Measurements from ENCODE around the gene DNAAF1. TPM values are rescaled to one million over a fixed set of nuclear protein-coding genes. Genes with fewer than 3 reads are reported as not detected.
A peak's percentile ranks its signal among the peaks of the same experiment; 100 is the strongest.

The DNAAF1 gene
- total RNA-seq, 2 experiments from 2014 or later: 0.25 TPM; not detected in 1

DNA sequence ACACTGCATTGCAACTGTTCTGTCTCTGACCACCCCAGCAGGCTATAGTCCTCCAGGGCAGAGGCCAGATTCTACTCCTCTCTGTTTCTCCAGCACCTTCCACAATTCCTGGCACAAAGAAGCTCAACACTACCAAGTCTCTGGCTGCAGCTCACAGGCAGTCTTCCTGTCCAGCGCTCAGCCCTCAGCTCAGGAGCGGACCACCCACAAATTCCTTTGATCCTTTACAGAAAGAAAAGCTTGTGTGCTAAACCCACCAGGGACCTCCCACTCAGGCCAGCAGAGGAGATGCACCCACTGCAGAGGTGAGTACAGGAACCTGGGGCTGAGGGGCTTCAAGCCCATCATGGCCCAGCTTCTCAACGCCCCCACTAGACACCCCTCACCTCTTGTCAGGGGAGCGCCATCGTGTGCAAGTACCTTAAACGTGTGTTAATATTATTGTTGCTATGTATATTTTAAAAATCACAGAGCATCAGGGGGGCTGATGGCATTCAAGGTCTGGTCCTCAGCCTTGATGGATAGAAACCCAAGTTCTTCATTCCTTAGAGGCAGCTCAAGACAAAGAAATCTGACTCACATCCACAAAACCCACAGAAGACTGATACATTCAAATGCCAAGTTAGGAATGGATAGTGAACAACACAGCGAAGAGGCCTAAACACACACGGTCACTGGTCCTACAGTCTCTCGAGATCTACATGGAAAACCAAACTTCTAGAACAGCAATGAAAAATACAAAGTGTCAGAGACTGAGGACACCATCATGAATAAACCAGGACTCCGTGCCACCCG is 8.6 kb upstream of the DNAAF1 start:
- Mint-ChIP-seq H3K4me3 (no peak overlapping the region), H3K27me3 (no peaks in the 10 kb centered on the region), H3K27ac (no peak overlapping the region), H3K9me3 (no peaks in the 10 kb centered on the region), H3K4me1 (peaks cover 28% of the 10 kb centered on the region), H3K36me3 (ENCODE audit: low read depth) (no peaks in the 10 kb centered on the region)
- no peak for DNase-seq
- ChIA-PET CTCF (interaction anchor here (1.0 to 1.9 kb wide), 4 partner anchors 8 to 52 kb away, joined by 3 to 5 read pairs (median 4); partner anchors contain the start of gene TAF1C), POLR2A (interaction anchor here (0.9 kb wide), 1 partner anchor 14 kb away, joined by 3 read pairs; no protein-coding TSS in a partner anchor)

GRCh38 chr16:84137287-84137686 is 7.8 kb upstream of the DNAAF1 start:
- H3K27me3 Mint-ChIP-seq: no peaks in the 10 kb centered on the region
- H3K4me1 Mint-ChIP-seq: peaks cover 30% of the 10 kb centered on the region
- H3K36me3 Mint-ChIP-seq (ENCODE audit: low read depth): no peaks in the 10 kb centered on the region
- H3K27ac Mint-ChIP-seq: no peak overlapping the region
- ChIA-PET POLR2A (interaction anchor here (0.9 kb wide), 1 partner anchor 15 kb away, joined by 3 read pairs; no protein-coding TSS in a partner anchor), CTCF (interaction anchor here (1.0 to 1.1 kb wide), 2 partner anchors 9 to 30 kb away, joined by 4 to 5 read pairs; no protein-coding TSS in a partner anchor)
- H3K9me3 Mint-ChIP-seq: no peaks in the 10 kb centered on the region
- no peak overlapping the region for H3K4me3 Mint-ChIP-seq
- no peak for DNase-seq

DNA sequence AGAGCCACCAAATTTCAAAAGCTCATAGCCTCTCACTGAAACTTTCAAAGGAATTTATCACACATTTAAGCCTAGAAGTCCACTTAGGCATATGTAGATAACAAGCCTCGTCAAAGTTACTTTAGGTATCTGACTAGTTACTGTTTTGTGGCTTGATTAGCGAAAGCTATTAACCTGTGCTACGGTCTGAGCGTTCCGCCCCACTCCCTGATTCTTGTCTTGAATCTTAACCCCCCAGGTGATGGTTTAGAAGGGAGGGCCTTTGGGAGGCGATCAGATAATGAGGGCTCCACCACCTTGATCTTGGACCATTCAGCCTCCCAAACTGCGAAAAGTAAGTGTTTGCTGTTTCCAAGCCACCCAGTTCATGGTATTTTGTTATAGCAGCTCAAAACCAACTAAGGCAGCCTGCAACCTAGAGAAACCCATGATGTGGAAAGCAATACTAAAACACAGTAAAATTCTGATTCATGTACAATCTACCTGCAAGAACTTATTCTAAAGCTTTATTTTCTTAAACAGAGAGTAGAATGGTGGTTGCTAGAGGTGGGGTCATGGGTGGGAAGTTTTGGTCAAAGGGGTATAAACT is 7.2 kb upstream of the DNAAF1 start:
- CTCF ChIA-PET: interaction anchor here (1.0 to 1.1 kb wide), 2 partner anchors 10 to 30 kb away, joined by 4 to 5 read pairs; no protein-coding TSS in a partner anchor
- H3K9me3 Mint-ChIP-seq: no peaks in the 10 kb centered on the region
- no peak overlapping the region for H3K27ac Mint-ChIP-seq

DNA sequence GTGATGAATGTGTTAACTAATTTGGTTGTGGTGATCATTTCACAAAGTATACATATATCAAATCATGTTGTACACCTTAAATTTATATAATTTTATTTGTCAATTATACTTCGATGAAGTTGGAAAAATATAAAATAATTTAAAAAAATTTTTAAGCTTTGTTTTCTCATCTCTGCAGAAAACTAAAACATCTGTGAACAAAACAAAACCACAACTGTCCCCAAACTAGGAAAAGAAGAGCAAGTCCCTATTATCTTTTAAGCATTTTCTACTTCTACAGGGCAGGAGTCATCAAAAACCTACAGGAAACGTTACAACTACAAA is 6.6 kb upstream of the DNAAF1 start:
- Mint-ChIP-seq H3K27me3 (no peaks in the 10 kb centered on the region), H3K9me3 (no peaks in the 10 kb centered on the region), H3K4me3 (no peak overlapping the region), H3K36me3 (ENCODE audit: low read depth) (no peaks in the 10 kb centered on the region), H3K4me1 (peaks cover 34% of the 10 kb centered on the region), H3K27ac (no peak overlapping the region)
- no peak for DNase-seq
- ChIA-PET POLR2A (no interaction called here), CTCF (interaction anchor here (1.0 kb wide), 1 partner anchor 21 kb away, joined by 3 read pairs; the partner anchor contains the start of gene MBTPS1)

More for the DNA sequence above, 7.2 kb upstream of the DNAAF1 start:
- POLR2A ChIA-PET: no interaction called here
- Mint-ChIP-seq H3K36me3 (ENCODE audit: low read depth) (no peaks in the 10 kb centered on the region), H3K27me3 (no peaks in the 10 kb centered on the region), H3K4me1 (peaks cover 30% of the 10 kb centered on the region), H3K4me3 (no peak overlapping the region)
- no peak for DNase-seq

GRCh38 chr16:84138824-84139627 is 6.1 kb upstream of the DNAAF1 start:
- H3K4me3 Mint-ChIP-seq: peak overlapping the region; percentile 2
- CTCF ChIA-PET: interaction anchor here (1.0 kb wide), 1 partner anchor 22 kb away, joined by 3 read pairs; the partner anchor contains the start of gene MBTPS1
- H3K4me1 Mint-ChIP-seq: peaks cover 35% of the 10 kb centered on the region
- no peaks in the 10 kb centered on the region for H3K27me3 Mint-ChIP-seq
- no peaks in the 10 kb centered on the region for H3K36me3 Mint-ChIP-seq (ENCODE audit: low read depth)
- POLR2A ChIA-PET: interaction anchor here (0.5 to 0.6 kb wide), 2 partner anchors 20 to 26 kb away, joined by 4 read pairs; no protein-coding TSS in a partner anchor
- H3K27ac Mint-ChIP-seq: no peak overlapping the region
- H3K9me3 Mint-ChIP-seq: no peaks in the 10 kb centered on the region
- DNase-seq: peak; percentile 39

DNA sequence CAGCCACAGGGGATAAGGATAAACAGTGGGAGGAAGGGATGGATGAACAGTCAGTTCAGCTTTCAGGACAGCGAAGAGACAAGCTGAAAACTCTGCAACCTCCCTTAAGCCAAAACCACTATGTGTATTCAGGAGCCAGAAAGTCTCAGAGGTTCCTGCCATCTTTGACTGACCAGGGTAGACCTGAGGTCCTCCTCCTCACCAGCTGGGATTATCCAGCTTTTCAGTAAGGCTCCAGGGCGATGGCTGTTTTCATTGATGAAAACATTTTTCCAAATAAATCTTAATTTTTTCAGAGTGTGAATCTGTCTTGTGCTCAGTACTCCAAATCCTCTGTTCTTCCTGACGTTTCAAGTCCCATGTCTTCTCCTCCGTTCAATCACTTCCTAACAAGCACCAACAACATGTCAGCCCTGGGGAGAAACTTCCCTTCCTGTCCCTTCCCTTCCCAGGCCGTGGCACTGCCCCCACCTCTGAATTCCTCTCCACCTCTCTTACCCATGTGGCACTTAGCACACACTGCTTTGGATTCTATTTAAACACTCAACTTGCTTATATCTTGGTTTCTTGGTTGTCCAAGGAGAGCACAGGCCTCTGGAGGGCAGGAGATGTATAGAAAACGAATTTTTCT is 5.4 kb upstream of the DNAAF1 start:
- no peak for DNase-seq
- H3K36me3 Mint-ChIP-seq (ENCODE audit: low read depth): no peaks in the 10 kb centered on the region
- no peak overlapping the region for H3K27ac Mint-ChIP-seq
- H3K4me1 Mint-ChIP-seq: peaks cover 39% of the 10 kb centered on the region
- no peaks in the 10 kb centered on the region for H3K27me3 Mint-ChIP-seq
- H3K4me3 Mint-ChIP-seq: no peak overlapping the region
- CTCF ChIA-PET: no interaction called here
- POLR2A ChIA-PET: interaction anchor here (0.5 to 0.6 kb wide), 2 partner anchors 19 to 26 kb away, joined by 4 read pairs; no protein-coding TSS in a partner anchor
- no peaks in the 10 kb centered on the region for H3K9me3 Mint-ChIP-seq

GRCh38 chr16:84141143-84141670 is 3.9 kb upstream of the DNAAF1 start:
- ChIA-PET POLR2A (no interaction called here), CTCF (interaction anchor here (1.3 to 1.4 kb wide), 2 partner anchors 45 to 56 kb away, joined by 3 to 4 read pairs; partner anchors contain the start of gene TAF1C)
- no peak overlapping the region for H3K4me3 Mint-ChIP-seq
- DNase-seq: peak; percentile 33
- no peaks in the 10 kb centered on the region for H3K9me3 Mint-ChIP-seq
- H3K27me3 Mint-ChIP-seq: no peaks in the 10 kb centered on the region
- peaks cover 38% of the 10 kb centered on the region for H3K4me1 Mint-ChIP-seq
- no peak overlapping the region for H3K27ac Mint-ChIP-seq
- H3K36me3 Mint-ChIP-seq (ENCODE audit: low read depth): no peaks in the 10 kb centered on the region

- CTCF ChIA-PET: interaction anchor here (2.3 kb wide), 1 partner anchor 44 kb away, joined by 12 read pairs; the partner anchor contains the start of gene TAF1C
- Mint-ChIP-seq H3K9me3 (no peaks in the 10 kb centered on the region), H3K4me3 (no peak overlapping the region), H3K36me3 (ENCODE audit: low read depth) (no peaks in the 10 kb centered on the region), H3K27me3 (peaks cover 4% of the 10 kb centered on the region), H3K27ac (no peak overlapping the region), H3K4me1 (peaks cover 31% of the 10 kb centered on the region)
- POLR2A ChIA-PET: no interaction called here
- no peak for DNase-seq
These were observed 2.0 kb upstream of the DNAAF1 start for GRCh38 chr16:84143081-84143480.

DNA sequence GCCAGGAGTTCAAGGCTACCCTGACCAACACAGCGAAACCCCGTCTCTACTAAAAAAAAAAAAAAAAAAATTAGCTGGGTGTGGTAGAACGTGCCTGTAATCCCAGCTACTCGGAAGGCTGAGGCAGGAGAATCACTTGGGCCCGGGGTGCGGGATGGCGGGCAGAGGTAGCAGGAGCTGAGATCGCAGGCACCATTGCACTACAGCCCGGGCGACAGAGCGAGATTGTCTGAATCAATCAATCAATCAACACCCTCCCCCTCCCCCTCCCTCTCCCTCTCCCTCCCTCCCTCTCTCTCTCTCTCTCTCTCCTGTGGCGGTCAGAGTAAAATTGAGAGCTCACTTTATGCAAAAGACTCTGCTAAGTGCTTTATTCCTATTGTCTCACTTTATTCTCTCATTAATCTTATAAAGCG is 1.3 kb upstream of the DNAAF1 start:
- Mint-ChIP-seq H3K27me3 (peaks cover 4% of the 10 kb centered on the region), H3K4me3 (peak overlapping the region; percentile 96), H3K36me3 (ENCODE audit: low read depth) (no peaks in the 10 kb centered on the region), H3K27ac (peak overlapping the region; percentile 80), H3K9me3 (no peaks in the 10 kb centered on the region), H3K4me1 (peaks cover 26% of the 10 kb centered on the region)
- CTCF ChIA-PET: interaction anchor here (0.6 to 2.3 kb wide), 2 partner anchors 43 to 168 kb away, joined by 3 to 12 read pairs; partner anchors contain the start of gene TAF1C
- POLR2A ChIA-PET: no interaction called here
- DNase-seq: no peak

DNA sequence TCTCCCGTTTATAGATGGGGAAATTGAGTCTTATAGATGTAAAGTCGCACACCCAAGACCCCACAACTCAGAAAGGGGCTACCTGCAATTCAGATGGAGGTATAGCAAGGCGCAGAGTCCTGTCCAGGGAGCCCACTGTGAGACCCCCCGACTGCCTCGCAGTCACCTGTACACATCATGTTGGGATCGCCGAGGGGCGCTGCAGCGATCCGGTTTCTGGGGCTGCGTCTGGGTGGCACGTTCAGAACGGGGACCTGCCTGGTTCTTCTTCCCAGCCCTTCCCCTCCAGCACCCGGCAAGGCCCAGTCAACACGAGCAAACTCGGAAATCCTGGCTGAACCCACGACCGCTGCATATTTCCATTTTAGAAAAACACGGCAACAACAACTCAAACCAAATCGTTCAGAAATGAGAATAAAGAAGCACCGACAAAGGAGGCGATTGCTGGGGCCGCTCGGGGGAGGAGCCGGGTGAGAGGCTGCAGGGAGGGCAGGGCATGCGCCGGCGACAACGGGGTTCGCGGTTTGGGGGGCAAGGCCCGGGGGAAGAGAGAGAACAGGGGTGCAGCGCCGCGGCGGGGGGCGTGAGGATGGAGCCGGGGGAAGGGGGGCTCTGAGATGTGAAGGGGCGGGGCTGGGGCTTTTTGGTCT is 774 bp upstream of the DNAAF1 start:
- Mint-ChIP-seq H3K36me3 (ENCODE audit: low read depth) (no peaks in the 10 kb centered on the region), H3K4me3 (peak overlapping the region; percentile 96), H3K9me3 (no peaks in the 10 kb centered on the region), H3K27ac (peak overlapping the region; percentile 80), H3K4me1 (peaks cover 21% of the 10 kb centered on the region), H3K27me3 (peaks cover 4% of the 10 kb centered on the region)
- DNase-seq: peak; percentile 56
- ChIA-PET POLR2A (no interaction called here), CTCF (interaction anchor here (0.6 to 2.3 kb wide), 3 partner anchors 27 to 167 kb away, joined by 3 to 12 read pairs (median 6); partner anchors contain the start of genes MBTPS1 and TAF1C)

- CTCF ChIA-PET: interaction anchor here (1.6 kb wide), 1 partner anchor 36 kb away, joined by 5 read pairs; the partner anchor contains the start of gene TAF1C
- H3K4me1 Mint-ChIP-seq: no peaks in the 10 kb centered on the region
- no peaks in the 10 kb centered on the region for H3K36me3 Mint-ChIP-seq (ENCODE audit: low read depth)
- H3K9me3 Mint-ChIP-seq: no peaks in the 10 kb centered on the region
- H3K27me3 Mint-ChIP-seq: peaks cover 21% of the 10 kb centered on the region
- POLR2A ChIA-PET: no interaction called here
- no peak overlapping the region for H3K27ac Mint-ChIP-seq
- H3K4me3 Mint-ChIP-seq: no peak overlapping the region
- DNase-seq: no peak
These were observed 5.8 kb downstream of the DNAAF1 start for GRCh38 chr16:84150926-84151325.
